Measurements from ENCODE around the gene ZKSCAN1.

ZKSCAN1 gene

GRCh38 chr7:100022621-100023020, 7.2 kb downstream of the ZKSCAN1 start:
- in situ Hi-C loops (cut with MboI; ENCODE audit: low pct_unique_long_range_greater_than_20kb, low sequenced_read_pairs, unreplicated experiment): no loop called here
- no peak for DNase-seq (ENCODE audit: low spot score)
- TF ChIP-seq CTCF (IDR thresholded peaks at IDR 0.05; ENCODE audit: extremely low read depth, insufficient read depth, missing control alignments): no peak

GRCh38 chr7:100023526-100023925, 8.1 kb downstream of the ZKSCAN1 start:
- TF ChIP-seq CTCF (IDR thresholded peaks at IDR 0.05; ENCODE audit: extremely low read depth, insufficient read depth, missing control alignments): no peak
- in situ Hi-C loops (cut with MboI; ENCODE audit: low pct_unique_long_range_greater_than_20kb, low sequenced_read_pairs, unreplicated experiment): no loop called here
- DNase-seq (ENCODE audit: low spot score): no peak

GRCh38 chr7:100024020-100024619, 8.7 kb downstream of the ZKSCAN1 start:
- in situ Hi-C loops (cut with MboI; ENCODE audit: low pct_unique_long_range_greater_than_20kb, low sequenced_read_pairs, unreplicated experiment): no loop called here
- TF ChIP-seq CTCF (IDR thresholded peaks at IDR 0.05; ENCODE audit: extremely low read depth, insufficient read depth, missing control alignments): no peak
- no peak for DNase-seq (ENCODE audit: low spot score)

GRCh38 chr7:100027197-100027596, 11.8 kb downstream of the ZKSCAN1 start:
- in situ Hi-C loops (cut with MboI; ENCODE audit: low pct_unique_long_range_greater_than_20kb, low sequenced_read_pairs, unreplicated experiment): no loop called here
- TF ChIP-seq CTCF (IDR thresholded peaks at IDR 0.05; ENCODE audit: extremely low read depth, insufficient read depth, missing control alignments): no peak
- DNase-seq (ENCODE audit: low spot score): no peak

GRCh38 chr7:100029596-100029995, 14.2 kb downstream of the ZKSCAN1 start:
- in situ Hi-C loops (cut with MboI; ENCODE audit: low pct_unique_long_range_greater_than_20kb, low sequenced_read_pairs, unreplicated experiment): no loop called here
- DNase-seq (ENCODE audit: low spot score): no peak
- no peak for TF ChIP-seq CTCF (IDR thresholded peaks at IDR 0.05; ENCODE audit: extremely low read depth, insufficient read depth, missing control alignments)

GRCh38 chr7:100033526-100033925, 18.1 kb downstream of the ZKSCAN1 start:
- no peak for TF ChIP-seq CTCF (IDR thresholded peaks at IDR 0.05; ENCODE audit: extremely low read depth, insufficient read depth, missing control alignments)
- DNase-seq (ENCODE audit: low spot score): no peak
- in situ Hi-C loops (cut with MboI; ENCODE audit: low pct_unique_long_range_greater_than_20kb, low sequenced_read_pairs, unreplicated experiment): no loop called here

All from GM13977 (cell line).